ENCODE results near the gene LGALS9. TPM values are rescaled to one million over a fixed set of nuclear protein-coding genes. Genes with fewer than 3 reads are reported as not detected.
"Not testable (repeated sequence)": the region's sequence is repeated elsewhere in the genome, so short reads cannot be mapped to it uniquely, and the experiment has no call there.

The LGALS9 gene
- total RNA-seq, 1 donor from 2014 or later: 4.6 TPM

DNA sequence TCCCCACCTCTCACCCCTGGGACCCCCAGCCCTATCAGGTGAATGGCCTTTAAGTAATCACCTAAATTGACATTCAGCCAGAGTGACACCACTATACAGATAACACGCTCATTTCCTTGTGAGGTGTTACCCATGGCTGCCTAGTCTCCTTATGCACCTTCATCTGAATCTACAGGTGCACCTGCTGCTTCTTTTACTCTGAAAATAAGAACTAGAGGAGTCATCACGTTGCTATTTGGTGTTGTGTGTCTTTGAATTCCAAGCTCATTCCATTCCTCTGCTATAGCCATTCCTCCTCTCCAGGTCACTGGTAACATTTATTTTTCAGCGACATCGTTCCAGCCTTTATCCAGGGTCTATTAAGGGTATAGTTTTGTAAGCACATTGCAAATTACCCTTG, 9.8 kb downstream of the LGALS9 start:
- Mint-ChIP-seq H3K36me3 (no peaks in the 10 kb centered on the region), H3K9me3 (no peaks in the 10 kb centered on the region), H3K4me1 (no peaks in the 10 kb centered on the region), H3K27me3 (ENCODE audit: low read depth) (no peaks in the 10 kb centered on the region), H3K27ac (no peak overlapping the region), H3K4me3 (no peak overlapping the region)
- no peak for TF ChIP-seq CTCF (IDR thresholded peaks at IDR 0.05; ENCODE audit: unreplicated experiment)
- no peak for DNase-seq (ENCODE audit: low spot score in 2 of 2, unreplicated experiment in 2 of 2)

DNA sequence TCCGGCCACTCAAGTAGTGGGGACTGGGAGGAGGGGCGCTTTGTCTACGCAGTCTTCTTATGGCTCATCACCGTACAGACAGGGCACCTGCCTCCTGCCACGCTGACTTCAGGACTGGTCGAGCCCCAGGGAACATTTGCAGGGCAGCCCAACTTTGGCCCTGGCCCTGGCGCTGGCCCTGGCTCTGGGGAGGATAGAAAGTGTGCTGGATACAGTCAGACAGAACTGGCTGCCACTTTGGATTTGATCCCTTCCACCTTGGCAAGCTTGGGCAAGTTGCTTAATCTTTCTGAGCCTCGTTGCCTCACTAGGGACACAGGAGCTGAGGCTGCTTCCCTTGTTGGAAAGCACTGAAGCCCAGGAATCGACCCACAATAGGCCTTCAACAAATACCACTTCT, 13.6 kb downstream of the LGALS9 start:
- no peak for DNase-seq (ENCODE audit: low spot score in 2 of 2, unreplicated experiment in 2 of 2)
- no peaks in the 10 kb centered on the region for H3K27me3 Mint-ChIP-seq (ENCODE audit: low read depth)
- no peak for TF ChIP-seq CTCF (IDR thresholded peaks at IDR 0.05; ENCODE audit: unreplicated experiment)
- no peaks in the 10 kb centered on the region for H3K36me3 Mint-ChIP-seq
- H3K9me3 Mint-ChIP-seq: no peaks in the 10 kb centered on the region
- no peaks in the 10 kb centered on the region for H3K4me1 Mint-ChIP-seq
- no peak overlapping the region for H3K27ac Mint-ChIP-seq
- no peak overlapping the region for H3K4me3 Mint-ChIP-seq

GRCh38 chr17:27645621-27646020, 14.6 kb downstream of the LGALS9 start:
- not testable (repeated sequence) for H3K4me3 Mint-ChIP-seq; H3K9me3 Mint-ChIP-seq; H3K36me3 Mint-ChIP-seq; H3K27ac Mint-ChIP-seq; H3K27me3 Mint-ChIP-seq (ENCODE audit: low read depth); DNase-seq (ENCODE audit: low spot score in 2 of 2, unreplicated experiment in 2 of 2); H3K4me1 Mint-ChIP-seq

DNA sequence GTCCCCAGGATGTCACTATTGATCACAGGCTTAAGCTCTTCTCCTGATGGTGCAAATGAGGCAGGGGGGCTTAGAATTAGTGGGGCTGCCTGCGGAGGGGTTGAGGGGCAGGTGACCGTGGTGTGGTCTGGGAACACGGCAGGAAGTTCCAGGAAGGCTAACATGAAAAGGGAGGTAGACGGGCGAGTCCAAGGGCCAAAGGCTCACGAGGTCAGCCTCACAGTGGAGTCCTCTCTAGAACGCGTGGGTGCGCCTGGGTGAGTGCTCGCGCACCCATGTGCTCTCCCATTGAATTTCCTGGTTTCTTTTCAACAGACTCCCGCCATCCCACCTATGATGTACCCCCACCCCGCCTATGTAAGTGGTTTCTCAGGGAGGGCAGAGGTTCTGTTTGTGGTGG, 15.2 kb downstream of the LGALS9 start:
- no peaks in the 10 kb centered on the region for H3K36me3 Mint-ChIP-seq
- no peaks in the 10 kb centered on the region for H3K4me1 Mint-ChIP-seq
- H3K27me3 Mint-ChIP-seq (ENCODE audit: low read depth): no peaks in the 10 kb centered on the region
- no peak for TF ChIP-seq CTCF (IDR thresholded peaks at IDR 0.05; ENCODE audit: unreplicated experiment)
- no peak overlapping the region for H3K4me3 Mint-ChIP-seq
- H3K27ac Mint-ChIP-seq: no peak overlapping the region
- no peak for DNase-seq (ENCODE audit: low spot score in 2 of 2, unreplicated experiment in 2 of 2)
- no peaks in the 10 kb centered on the region for H3K9me3 Mint-ChIP-seq

GRCh38 chr17:27647765-27648164, 16.8 kb downstream of the LGALS9 start:
- Mint-ChIP-seq H3K27ac (no peak overlapping the region), H3K36me3 (no peaks in the 10 kb centered on the region), H3K27me3 (ENCODE audit: low read depth) (peaks cover 2% of the 10 kb centered on the region), H3K9me3 (no peaks in the 10 kb centered on the region), H3K4me1 (no peaks in the 10 kb centered on the region), H3K4me3 (no peak overlapping the region)
- no peak for TF ChIP-seq CTCF (IDR thresholded peaks at IDR 0.05; ENCODE audit: unreplicated experiment)
- no peak for DNase-seq (ENCODE audit: low spot score in 2 of 2, unreplicated experiment in 2 of 2)

DNA sequence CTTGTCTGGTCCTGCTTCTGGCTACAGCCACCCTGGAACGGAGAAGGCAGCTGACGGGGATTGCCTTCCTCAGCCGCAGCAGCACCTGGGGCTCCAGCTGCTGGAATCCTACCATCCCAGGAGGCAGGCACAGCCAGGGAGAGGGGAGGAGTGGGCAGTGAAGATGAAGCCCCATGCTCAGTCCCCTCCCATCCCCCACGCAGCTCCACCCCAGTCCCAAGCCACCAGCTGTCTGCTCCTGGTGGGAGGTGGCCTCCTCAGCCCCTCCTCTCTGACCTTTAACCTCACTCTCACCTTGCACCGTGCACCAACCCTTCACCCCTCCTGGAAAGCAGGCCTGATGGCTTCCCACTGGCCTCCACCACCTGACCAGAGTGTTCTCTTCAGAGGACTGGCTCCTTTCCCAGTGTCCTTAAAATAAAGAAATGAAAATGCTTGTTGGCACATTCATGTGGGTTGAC, 18.2 kb downstream of the LGALS9 start:
- not testable (repeated sequence) for H3K36me3 Mint-ChIP-seq; H3K4me3 Mint-ChIP-seq; H3K27me3 Mint-ChIP-seq (ENCODE audit: low read depth); H3K9me3 Mint-ChIP-seq; DNase-seq (ENCODE audit: low spot score in 2 of 2, unreplicated experiment in 2 of 2); H3K27ac Mint-ChIP-seq; H3K4me1 Mint-ChIP-seq

GRCh38 chr17:27649929-27650328, 18.9 kb downstream of the LGALS9 start:
- no peak for DNase-seq (ENCODE audit: low spot score in 2 of 2, unreplicated experiment in 2 of 2)
- TF ChIP-seq CTCF (IDR thresholded peaks at IDR 0.05; ENCODE audit: unreplicated experiment): no peak
- Mint-ChIP-seq H3K36me3 (no peaks in the 10 kb centered on the region), H3K27me3 (ENCODE audit: low read depth) (peaks cover 9% of the 10 kb centered on the region), H3K27ac (no peak overlapping the region), H3K4me3 (no peak overlapping the region), H3K4me1 (no peaks in the 10 kb centered on the region), H3K9me3 (no peaks in the 10 kb centered on the region)

Data from mesothelial cell of epicardium (in vitro differentiated cells).